GM23248 (cell line): ENCODE measurements around the gene LY6G6C.

ENCODE experiments used
- EZH2 ChIP-seq: fragments of 200-600 bp; sonication (generic); IDR thresholded peaks from 2 replicates; pipeline ENCODE4 v1.6.1; 2018; ENCODE audit warnings: antibody characterized with exemption, mild to moderate bottlenecking; ENCODE audit not compliant: insufficient read depth, poor library complexity, severe bottlenecking
- EZH2phosphoT487 ChIP-seq: fragments of 200-600 bp; sonication (generic); IDR thresholded peaks from 2 replicates; pipeline ENCODE4 v1.6.1; 2018; ENCODE audit warnings: antibody characterized with exemption, moderate library complexity, mild to moderate bottlenecking, low read depth; ENCODE audit not compliant: insufficient read depth

GRCh38 chr6:31750411-31751022 is 29.0 kb upstream of the LY6G6C start:
- TF ChIP-seq EZH2 (no peak), EZH2phosphoT487 (no peak)
